IMR-90 (cell line): ENCODE data around the gene HDDC3.

Experiments
- MAZ ChIP-seq: IDR thresholded peaks from 2 replicates; pipeline ENCODE4 v1.6.1; 2012; ENCODE audit warnings: low read depth, mild to moderate bottlenecking, low read length, improper control_type of control experiment, moderate library complexity, borderline replicate concordance
- MXI1 ChIP-seq: IDR thresholded peaks from 2 replicates; pipeline ENCODE4 v1.6.1; 2012; ENCODE audit warnings: low read depth, mild to moderate bottlenecking, low read length, moderate library complexity, borderline replicate concordance
- POLR2A ChIP-seq: IDR thresholded peaks from 2 replicates; pipeline ENCODE4 v1.6.1; 2012; ENCODE audit warnings: mild to moderate bottlenecking, low read depth, low read length
- TF ChIP-seq, protein P1 (sequence below): conservative IDR thresholded peaks from 2 replicates; pipeline ENCODE4 v1.5.1; 2012; ENCODE audit warnings: mild to moderate bottlenecking, low read depth, low read length, improper control_type of control experiment
- TF ChIP-seq, protein P2 (sequence below): fragments of 150-350 bp; IDR thresholded peaks from 2 replicates; pipeline ENCODE4 v1.6.1; 2017; ENCODE audit warnings: mild to moderate bottlenecking, antibody characterized with exemption, low read length, low read depth
- TF ChIP-seq, protein P3 (sequence below): fragments of 150-350 bp; IDR thresholded peaks from 2 replicates; pipeline ENCODE4 v1.6.1; 2016; ENCODE audit warnings: low read depth, mild to moderate bottlenecking, low read length, moderate library complexity, borderline replicate concordance

DNA sequence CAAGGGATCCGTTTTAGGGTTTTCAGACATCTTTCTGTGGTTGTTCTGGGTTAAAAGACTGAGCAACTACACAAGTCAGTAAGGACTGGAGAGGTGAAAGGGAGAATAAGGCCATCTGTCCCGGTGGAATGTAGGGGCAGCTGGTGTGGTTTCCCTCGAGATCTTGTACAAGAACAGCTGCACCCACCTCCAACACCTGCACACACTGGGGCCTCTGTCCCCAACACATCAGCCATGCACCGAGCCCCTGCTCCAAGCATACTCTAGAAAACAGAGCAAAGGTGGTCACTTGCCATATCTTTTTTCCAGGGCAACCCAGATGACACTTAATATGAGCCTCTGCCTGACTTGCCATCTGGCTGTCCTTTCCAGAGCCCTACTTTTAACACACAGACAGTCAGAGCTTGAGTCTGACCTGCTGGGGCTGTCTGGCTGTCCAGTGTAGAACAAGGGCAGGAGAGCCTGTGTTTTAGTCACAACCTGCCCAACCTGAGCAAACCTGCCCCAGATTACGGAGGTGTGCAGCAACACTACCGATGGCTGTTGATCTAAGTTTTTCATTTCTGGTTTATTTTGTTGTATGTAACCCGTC, 17.0 kb downstream of the HDDC3 start:
- TF ChIP-seq MXI1 (no peak), MAZ (no peak), POLR2A (no peak)
- TF ChIP-seq, protein P1, sequence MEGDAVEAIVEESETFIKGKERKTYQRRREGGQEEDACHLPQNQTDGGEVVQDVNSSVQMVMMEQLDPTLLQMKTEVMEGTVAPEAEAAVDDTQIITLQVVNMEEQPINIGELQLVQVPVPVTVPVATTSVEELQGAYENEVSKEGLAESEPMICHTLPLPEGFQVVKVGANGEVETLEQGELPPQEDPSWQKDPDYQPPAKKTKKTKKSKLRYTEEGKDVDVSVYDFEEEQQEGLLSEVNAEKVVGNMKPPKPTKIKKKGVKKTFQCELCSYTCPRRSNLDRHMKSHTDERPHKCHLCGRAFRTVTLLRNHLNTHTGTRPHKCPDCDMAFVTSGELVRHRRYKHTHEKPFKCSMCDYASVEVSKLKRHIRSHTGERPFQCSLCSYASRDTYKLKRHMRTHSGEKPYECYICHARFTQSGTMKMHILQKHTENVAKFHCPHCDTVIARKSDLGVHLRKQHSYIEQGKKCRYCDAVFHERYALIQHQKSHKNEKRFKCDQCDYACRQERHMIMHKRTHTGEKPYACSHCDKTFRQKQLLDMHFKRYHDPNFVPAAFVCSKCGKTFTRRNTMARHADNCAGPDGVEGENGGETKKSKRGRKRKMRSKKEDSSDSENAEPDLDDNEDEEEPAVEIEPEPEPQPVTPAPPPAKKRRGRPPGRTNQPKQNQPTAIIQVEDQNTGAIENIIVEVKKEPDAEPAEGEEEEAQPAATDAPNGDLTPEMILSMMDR = no peak
- TF ChIP-seq, protein P2, sequence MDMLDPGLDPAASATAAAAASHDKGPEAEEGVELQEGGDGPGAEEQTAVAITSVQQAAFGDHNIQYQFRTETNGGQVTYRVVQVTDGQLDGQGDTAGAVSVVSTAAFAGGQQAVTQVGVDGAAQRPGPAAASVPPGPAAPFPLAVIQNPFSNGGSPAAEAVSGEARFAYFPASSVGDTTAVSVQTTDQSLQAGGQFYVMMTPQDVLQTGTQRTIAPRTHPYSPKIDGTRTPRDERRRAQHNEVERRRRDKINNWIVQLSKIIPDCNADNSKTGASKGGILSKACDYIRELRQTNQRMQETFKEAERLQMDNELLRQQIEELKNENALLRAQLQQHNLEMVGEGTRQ = no peak
- TF ChIP-seq, protein P3, sequence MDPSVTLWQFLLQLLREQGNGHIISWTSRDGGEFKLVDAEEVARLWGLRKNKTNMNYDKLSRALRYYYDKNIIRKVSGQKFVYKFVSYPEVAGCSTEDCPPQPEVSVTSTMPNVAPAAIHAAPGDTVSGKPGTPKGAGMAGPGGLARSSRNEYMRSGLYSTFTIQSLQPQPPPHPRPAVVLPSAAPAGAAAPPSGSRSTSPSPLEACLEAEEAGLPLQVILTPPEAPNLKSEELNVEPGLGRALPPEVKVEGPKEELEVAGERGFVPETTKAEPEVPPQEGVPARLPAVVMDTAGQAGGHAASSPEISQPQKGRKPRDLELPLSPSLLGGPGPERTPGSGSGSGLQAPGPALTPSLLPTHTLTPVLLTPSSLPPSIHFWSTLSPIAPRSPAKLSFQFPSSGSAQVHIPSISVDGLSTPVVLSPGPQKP = no peak
